ENCODE measurements around the gene PLCB1. TPM values are rescaled to one million over a fixed set of nuclear protein-coding genes. Genes with fewer than 3 reads are reported as not detected.

The PLCB1 gene
- polyA plus RNA-seq, 1 donor, result 39.2 TPM

GRCh38 chr20:8299921-8300320 is 167.9 kb downstream of the PLCB1 start:
- no peak for DNase-seq

- no peak for DNase-seq
These were observed 169.6 kb downstream of the PLCB1 start for GRCh38 chr20:8301655-8302054.

- no peak for DNase-seq
These were observed 171.6 kb downstream of the PLCB1 start for GRCh38 chr20:8303651-8304050.

- DNase-seq, result no peak
These were observed 172.2 kb downstream of the PLCB1 start for GRCh38 chr20:8304124-8304816.

- DNase-seq, result no peak
These were observed 173.4 kb downstream of the PLCB1 start for GRCh38 chr20:8305449-8305978.

GRCh38 chr20:8306937-8307336 is 174.9 kb downstream of the PLCB1 start:
- no peak for DNase-seq

GRCh38 chr20:8309634-8310033 is 177.6 kb downstream of the PLCB1 start:
- DNase-seq, result no peak

GRCh38 chr20:8310618-8311017 is 178.6 kb downstream of the PLCB1 start:
- no peak for DNase-seq

- no peak for DNase-seq
These were observed 181.0 kb downstream of the PLCB1 start for GRCh38 chr20:8313073-8313472.

GRCh38 chr20:8315639-8316573 is 183.8 kb downstream of the PLCB1 start:
- no peak for DNase-seq

GRCh38 chr20:8317448-8317847 is 185.4 kb downstream of the PLCB1 start:
- DNase-seq, result no peak

- DNase-seq, result no peak
These were observed 187.0 kb downstream of the PLCB1 start for GRCh38 chr20:8318965-8319625.

GRCh38 chr20:8320306-8320705 is 188.2 kb downstream of the PLCB1 start:
- no peak for DNase-seq

GRCh38 chr20:8321001-8321400 is 188.9 kb downstream of the PLCB1 start:
- DNase-seq, result no peak

- DNase-seq, result no peak
These were observed 190.7 kb downstream of the PLCB1 start for GRCh38 chr20:8322662-8323217.

- DNase-seq, result no peak
These were observed 194.1 kb downstream of the PLCB1 start for GRCh38 chr20:8326191-8326590.

GRCh38 chr20:8326899-8327298 is 194.8 kb downstream of the PLCB1 start:
- no peak for DNase-seq

GRCh38 chr20:8328189-8328588 is 196.1 kb downstream of the PLCB1 start:
- no peak for DNase-seq

- DNase-seq, result no peak
These were observed 198.3 kb downstream of the PLCB1 start for GRCh38 chr20:8330319-8330784.

GRCh38 chr20:8330785-8331695 is 199.0 kb downstream of the PLCB1 start:
- no peak for DNase-seq

Measured in left kidney (tissue), 2 donors.